Measurements from ENCODE around the gene ERG28. TPM values are rescaled to one million over a fixed set of nuclear protein-coding genes. Genes with fewer than 3 reads are reported as not detected.

The ERG28 gene
- total RNA-seq, 1 donor from 2014 or later = 26.3 TPM

GRCh38 chr14:75612157-75612556 is 48.5 kb downstream of the ERG28 start:
- Mint-ChIP-seq H3K27me3 (ENCODE audit: low read depth) (no peaks in the 10 kb centered on the region), H3K36me3 (no peaks in the 10 kb centered on the region), H3K4me3 (no peak overlapping the region), H3K9me3 (peaks cover 12% of the 10 kb centered on the region), H3K27ac (no peak overlapping the region), H3K4me1 (no peaks in the 10 kb centered on the region)
- no peak for TF ChIP-seq CTCF (IDR thresholded peaks at IDR 0.05; ENCODE audit: unreplicated experiment)
- no peak for DNase-seq (ENCODE audit: low spot score in 2 of 2, unreplicated experiment in 2 of 2)

- Mint-ChIP-seq H3K4me3 (no peak overlapping the region), H3K9me3 (peaks cover 12% of the 10 kb centered on the region), H3K27ac (no peak overlapping the region), H3K36me3 (no peaks in the 10 kb centered on the region), H3K27me3 (ENCODE audit: low read depth) (no peaks in the 10 kb centered on the region), H3K4me1 (no peaks in the 10 kb centered on the region)
- DNase-seq (ENCODE audit: low spot score in 2 of 2, unreplicated experiment in 2 of 2) = no peak
- TF ChIP-seq CTCF (IDR thresholded peaks at IDR 0.05; ENCODE audit: unreplicated experiment) = no peak
Measured at GRCh38 chr14:75610834-75611233, 49.8 kb downstream of the ERG28 start.

GRCh38 chr14:75609606-75610475 is 50.8 kb downstream of the ERG28 start:
- Mint-ChIP-seq H3K9me3 (peaks cover 12% of the 10 kb centered on the region), H3K4me3 (no peak overlapping the region), H3K4me1 (no peaks in the 10 kb centered on the region), H3K27me3 (ENCODE audit: low read depth) (no peaks in the 10 kb centered on the region), H3K27ac (no peak overlapping the region), H3K36me3 (no peaks in the 10 kb centered on the region)
- TF ChIP-seq CTCF (IDR thresholded peaks at IDR 0.05; ENCODE audit: unreplicated experiment) = no peak
- DNase-seq (ENCODE audit: low spot score in 2 of 2, unreplicated experiment in 2 of 2) = no peak

GRCh38 chr14:75609116-75609515 is 51.6 kb downstream of the ERG28 start:
- H3K9me3 Mint-ChIP-seq = peaks cover 7% of the 10 kb centered on the region

GRCh38 chr14:75607842-75608640 is 52.6 kb downstream of the ERG28 start:
- H3K4me1 Mint-ChIP-seq = no peaks in the 10 kb centered on the region
- H3K36me3 Mint-ChIP-seq = no peaks in the 10 kb centered on the region
- H3K9me3 Mint-ChIP-seq = peaks cover 5% of the 10 kb centered on the region
- H3K4me3 Mint-ChIP-seq = no peak overlapping the region
- no peaks in the 10 kb centered on the region for H3K27me3 Mint-ChIP-seq (ENCODE audit: low read depth)
- TF ChIP-seq CTCF (IDR thresholded peaks at IDR 0.05; ENCODE audit: unreplicated experiment) = no peak
- no peak overlapping the region for H3K27ac Mint-ChIP-seq
- DNase-seq (ENCODE audit: low spot score in 2 of 2, unreplicated experiment in 2 of 2) = no peak

More at GRCh38 chr14:75609116-75609515, 51.6 kb downstream of the ERG28 start:
- H3K27me3 Mint-ChIP-seq (ENCODE audit: low read depth) = no peaks in the 10 kb centered on the region
- TF ChIP-seq CTCF (IDR thresholded peaks at IDR 0.05; ENCODE audit: unreplicated experiment) = no peak
- H3K27ac Mint-ChIP-seq = no peak overlapping the region
- no peaks in the 10 kb centered on the region for H3K4me1 Mint-ChIP-seq
- H3K4me3 Mint-ChIP-seq = no peak overlapping the region
- no peak for DNase-seq (ENCODE audit: low spot score in 2 of 2, unreplicated experiment in 2 of 2)
- no peaks in the 10 kb centered on the region for H3K36me3 Mint-ChIP-seq

Data from mesothelial cell of epicardium (in vitro differentiated cells).